ENCODE data around the gene TH.

- TF ChIP-seq CTCF (IDR thresholded peaks at IDR 0.05) (no peak), POLR2A (IDR thresholded peaks at IDR 0.05) (no peak), POLR2AphosphoS5 (IDR thresholded peaks at IDR 0.05) (no peak), EP300 (IDR thresholded peaks at IDR 0.05) (no peak)
Measured at GRCh38 chr11:2195756-2196088, 24.1 kb upstream of the TH start.

Data from gastroesophageal sphincter (tissue), 3 donors.